ENCODE results near the gene TLE5.

TLE5 gene

GRCh38 chr19:3057275-3057714, 5.0 kb downstream of the TLE5 start:
- no peak for TF ChIP-seq CTCF (IDR thresholded peaks at IDR 0.05; ENCODE audit: control insufficient read depth, insufficient read depth, low read depth, low read length, missing control alignments)
- no peak for DNase-seq (ENCODE audit: low read depth)
- H3K4me3 ChIP-seq (ENCODE audit: control insufficient read depth, low read depth, low read length): no peak overlapping the region

GRCh38 chr19:3056417-3057088, 5.7 kb downstream of the TLE5 start:
- H3K4me3 ChIP-seq (ENCODE audit: control insufficient read depth, low read depth, low read length): no peak overlapping the region
- TF ChIP-seq CTCF (IDR thresholded peaks at IDR 0.05; ENCODE audit: control insufficient read depth, insufficient read depth, low read depth, low read length, missing control alignments): no peak
- no peak for DNase-seq (ENCODE audit: low read depth)

- no peak overlapping the region for H3K4me3 ChIP-seq (ENCODE audit: control insufficient read depth, low read depth, low read length)
- DNase-seq (ENCODE audit: low read depth): no peak
- TF ChIP-seq CTCF (IDR thresholded peaks at IDR 0.05; ENCODE audit: control insufficient read depth, insufficient read depth, low read depth, low read length, missing control alignments): no peak
Measured at GRCh38 chr19:3055741-3056416, 6.4 kb downstream of the TLE5 start.

GRCh38 chr19:3054972-3055740, 7.1 kb downstream of the TLE5 start:
- no peak for TF ChIP-seq CTCF (IDR thresholded peaks at IDR 0.05; ENCODE audit: control insufficient read depth, insufficient read depth, low read depth, low read length, missing control alignments)
- DNase-seq (ENCODE audit: low read depth): no peak
- no peak overlapping the region for H3K4me3 ChIP-seq (ENCODE audit: control insufficient read depth, low read depth, low read length)

GRCh38 chr19:3054265-3054971, 7.9 kb downstream of the TLE5 start:
- no peak for TF ChIP-seq CTCF (IDR thresholded peaks at IDR 0.05; ENCODE audit: control insufficient read depth, insufficient read depth, low read depth, low read length, missing control alignments)
- no peak overlapping the region for H3K4me3 ChIP-seq (ENCODE audit: control insufficient read depth, low read depth, low read length)
- no peak for DNase-seq (ENCODE audit: low read depth)

- no peak overlapping the region for H3K4me3 ChIP-seq (ENCODE audit: control insufficient read depth, low read depth, low read length)
- no peak for DNase-seq (ENCODE audit: low read depth)
- no peak for TF ChIP-seq CTCF (IDR thresholded peaks at IDR 0.05; ENCODE audit: control insufficient read depth, insufficient read depth, low read depth, low read length, missing control alignments)
Measured at GRCh38 chr19:3053780-3054179, 8.5 kb downstream of the TLE5 start.
